Measurements from ENCODE around the gene EXOSC5.
A peak's percentile ranks its signal among the peaks of the same experiment; 100 is the strongest.
"Not testable (repeated sequence)": the region's sequence is repeated elsewhere in the genome, so short reads cannot be mapped to it uniquely, and the experiment has no call there.

The EXOSC5 gene

DNA sequence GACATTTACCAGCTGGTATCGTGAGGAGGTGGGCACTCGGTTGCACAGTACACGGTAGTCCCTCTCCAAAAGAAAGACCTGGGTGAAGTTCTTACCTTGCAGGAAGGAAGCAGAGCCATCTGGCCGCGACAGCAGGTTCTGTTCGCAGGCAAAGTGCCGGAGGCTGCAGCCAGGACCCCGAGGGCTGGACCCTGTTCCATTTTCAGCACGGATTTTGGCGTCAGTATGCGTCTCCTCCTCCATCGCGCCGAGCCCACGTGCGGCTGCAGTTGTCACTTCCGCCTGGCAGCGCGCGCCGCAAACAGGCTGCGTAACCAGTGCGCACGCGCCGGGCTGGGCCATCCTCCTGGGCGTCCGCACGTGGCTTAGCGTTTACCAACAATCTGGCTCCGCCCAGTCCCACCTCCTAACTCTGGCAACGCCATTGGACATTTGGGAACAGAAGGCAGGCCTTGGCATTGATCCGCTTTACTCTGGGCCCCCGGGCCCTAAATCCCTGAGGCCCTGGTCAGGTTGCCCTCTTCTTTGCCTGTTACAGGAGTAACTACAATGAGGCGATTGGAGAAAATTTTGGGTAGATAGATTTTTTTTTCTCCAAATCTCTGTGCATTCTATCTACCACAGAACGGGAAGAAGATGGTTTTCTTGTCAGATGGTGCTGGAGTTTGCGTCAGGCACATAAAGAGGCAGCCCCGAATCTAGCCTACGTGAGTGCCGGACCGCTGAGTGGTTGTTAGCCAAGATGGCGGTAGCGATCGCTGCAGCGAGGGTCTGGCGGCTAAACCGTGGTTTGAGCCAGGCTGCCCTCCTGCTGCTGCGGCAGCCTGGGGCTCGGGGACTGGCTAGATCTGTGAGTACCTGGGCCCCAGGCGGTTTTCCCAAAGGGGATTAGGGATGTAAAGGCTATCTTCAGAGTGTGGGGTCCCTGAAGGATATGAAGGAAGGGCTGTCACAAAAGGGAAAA is at the start of gene EXOSC5, which contains the start of gene BCKDHA:
Gene EXOSC5 (minus strand): TSS at position 274 of the 964 bp plus-strand sequence. CDS start 31 bp downstream, at position 243.
Gene BCKDHA (plus strand): TSS at position 733 of the 964 bp plus-strand sequence. CDS start 10 bp downstream, at position 743.
- peak; percentile 99 for DNase-seq

DNA sequence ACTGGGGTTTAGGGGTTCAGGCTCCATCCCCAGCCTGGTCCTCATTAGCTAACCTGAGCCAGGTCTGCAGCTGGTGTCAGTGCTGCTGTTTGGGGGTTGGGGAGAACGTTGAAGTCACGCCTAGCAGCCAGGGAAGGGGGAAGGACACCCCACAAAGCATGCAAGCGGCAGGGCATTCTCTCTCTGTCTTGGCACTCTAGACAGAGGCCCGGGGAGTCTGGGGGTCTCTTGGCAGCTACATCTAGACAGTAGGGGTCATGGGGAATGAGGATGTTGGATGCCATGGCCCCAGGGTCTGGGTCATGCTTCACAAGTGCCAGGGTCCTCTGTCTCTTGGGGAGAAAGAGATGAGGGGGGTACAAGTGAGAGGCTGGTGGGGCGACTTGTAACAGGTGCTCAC is 48.4 kb upstream of the EXOSC5 start:
- no peak for DNase-seq

DNA sequence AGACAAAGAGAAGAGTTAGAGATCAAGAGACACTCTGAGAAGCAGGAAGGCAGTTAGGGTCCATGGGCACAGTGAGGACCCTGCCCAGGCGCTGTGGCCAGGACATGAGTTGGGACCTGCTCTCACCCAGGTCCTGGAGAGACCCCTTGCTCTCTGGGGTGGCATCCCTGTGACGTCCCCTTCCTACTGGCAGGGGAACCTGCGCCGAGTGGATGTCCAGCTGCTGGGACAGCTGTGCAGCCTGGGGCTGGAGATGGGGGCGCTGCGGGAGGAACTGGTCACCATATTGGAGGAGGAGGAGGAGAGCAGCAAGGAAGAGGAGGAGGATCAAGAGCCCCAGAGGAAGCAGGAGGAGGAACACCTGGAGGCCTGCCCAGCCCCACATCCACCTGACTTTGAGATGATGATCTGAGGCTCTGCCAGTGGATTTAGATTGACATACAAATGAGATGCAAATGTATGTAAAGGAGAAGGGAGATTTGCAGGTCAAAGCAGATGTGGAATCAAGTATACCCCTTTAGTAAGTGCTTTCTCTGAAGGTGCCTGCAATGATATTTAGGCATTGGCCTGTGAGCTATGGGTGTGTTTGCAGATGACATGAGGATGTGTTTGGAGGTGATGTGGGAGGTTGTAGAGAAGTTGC is 46.8 kb upstream of the EXOSC5 start:
- no peak for DNase-seq

DNA sequence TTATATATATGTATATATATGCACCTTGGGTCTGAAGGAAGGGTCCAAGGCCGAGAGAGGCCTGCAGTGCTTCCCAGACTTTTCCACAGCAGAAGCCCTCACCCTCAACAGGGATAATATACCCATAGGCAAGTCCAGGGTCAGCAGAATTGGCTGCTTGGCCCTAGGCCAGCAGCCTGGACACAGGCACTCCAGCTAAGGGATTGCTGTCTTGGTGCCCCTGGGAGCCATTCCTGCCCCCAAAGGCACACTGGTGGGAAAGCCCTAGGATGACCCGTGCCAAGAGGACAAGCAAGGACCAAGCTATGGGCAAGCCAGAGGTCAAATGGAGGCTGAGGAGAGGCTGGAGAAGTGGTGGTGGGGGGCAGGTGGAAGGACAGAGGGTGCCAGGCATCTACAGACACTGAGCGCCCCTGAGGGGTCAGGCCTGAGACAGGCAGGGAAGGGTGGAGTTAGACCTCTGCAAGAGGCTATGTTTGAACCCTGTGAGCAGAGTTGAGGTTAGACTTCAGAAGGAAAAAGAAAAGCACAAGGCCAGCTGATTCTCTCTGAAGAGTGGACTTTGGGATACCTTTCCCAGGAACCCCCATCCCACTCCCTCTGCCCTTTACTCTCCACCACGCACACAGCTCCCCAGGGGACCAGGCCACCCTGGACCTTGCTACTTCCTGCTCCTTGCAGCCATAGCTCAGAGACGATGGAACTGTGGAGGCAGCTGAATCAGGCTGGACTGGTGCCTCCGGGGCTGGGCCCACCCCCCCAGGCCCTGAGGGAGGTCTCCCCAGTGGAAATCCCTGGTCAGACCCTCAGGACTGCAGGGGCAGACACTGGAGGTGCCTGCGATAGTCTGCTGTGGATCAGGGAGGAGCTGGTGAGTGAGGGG is 45.6 kb upstream of the EXOSC5 start, which contains the start of gene ERICH4:
Gene ERICH4 (plus strand): TSS at position 684 of the 883 bp plus-strand sequence. CDS start 14 bp downstream, at position 698.
- no peak for DNase-seq

DNA sequence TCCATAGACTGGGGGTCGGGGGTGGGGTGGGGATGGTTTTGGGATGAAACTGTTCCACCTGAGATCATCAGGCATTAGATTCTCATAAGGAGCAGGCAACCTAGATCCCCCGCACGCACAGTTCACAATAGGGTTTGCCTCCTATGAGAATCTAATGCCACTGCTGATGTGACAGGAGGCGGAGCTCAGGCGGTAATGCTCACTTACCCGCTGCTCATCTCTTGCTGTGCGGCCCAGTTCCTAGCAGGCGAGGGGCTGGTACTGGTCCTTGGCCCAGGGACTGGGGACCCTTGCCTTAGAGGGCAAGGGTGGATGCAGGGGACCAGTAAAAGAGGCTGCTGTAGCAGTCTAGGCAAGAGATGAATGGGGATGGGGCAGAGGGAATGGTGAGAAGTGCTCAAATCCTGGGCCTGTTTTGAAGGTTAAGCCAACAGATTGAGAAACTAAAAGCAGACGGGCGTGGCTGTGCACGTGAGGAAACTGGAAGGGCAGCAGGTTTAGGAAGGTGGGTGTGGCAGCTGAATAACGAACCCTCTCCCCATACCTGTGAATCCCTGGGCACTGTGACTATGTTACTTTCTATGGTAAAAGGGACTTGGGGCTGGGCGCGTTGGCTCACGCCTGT is 44.3 kb upstream of the EXOSC5 start:
- DNase-seq = no peak

DNA sequence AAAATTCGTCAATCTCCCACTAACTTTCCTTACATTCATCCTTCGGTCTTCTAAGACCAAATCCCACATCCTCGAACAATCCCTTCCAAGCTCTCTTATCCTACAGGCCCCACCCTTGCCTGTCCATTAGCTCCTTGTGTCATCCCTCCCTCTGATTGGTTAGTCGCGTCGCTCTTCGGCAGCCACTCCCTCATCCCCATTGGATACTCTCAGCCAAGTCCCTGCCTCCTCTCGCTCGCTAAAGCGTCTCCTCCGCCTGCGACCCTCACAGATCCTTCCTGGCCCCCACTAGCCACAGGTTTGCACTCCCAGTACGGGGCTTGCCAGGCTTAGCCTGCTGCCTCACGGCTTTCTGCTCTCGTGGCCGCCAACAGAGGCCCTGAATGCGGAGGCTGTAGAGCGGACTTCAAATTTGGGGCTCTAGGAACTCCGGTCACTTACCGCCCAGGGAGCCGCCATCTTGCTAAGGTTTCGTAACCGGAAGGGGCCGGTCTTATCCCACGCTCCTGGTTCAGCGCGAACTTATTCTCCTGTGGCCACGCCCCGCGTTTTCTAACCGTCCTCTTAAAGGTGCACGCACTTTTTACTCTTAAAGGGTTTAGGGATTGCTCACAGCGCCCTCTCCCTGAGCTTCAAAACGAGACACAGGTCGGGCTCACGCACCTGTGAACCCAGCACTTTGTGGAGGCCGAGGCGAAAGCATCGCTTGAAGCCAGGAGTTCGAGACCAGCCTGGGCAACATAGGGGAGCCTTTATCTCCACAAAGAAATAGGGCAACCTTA is 42.5 kb upstream of the EXOSC5 start, which contains the start of gene DMAC2:
Gene DMAC2 (minus strand): TSS at position 472 of the 782 bp plus-strand sequence. CDS start 13 bp downstream, at position 459.
- peak; percentile 97 for DNase-seq

DNA sequence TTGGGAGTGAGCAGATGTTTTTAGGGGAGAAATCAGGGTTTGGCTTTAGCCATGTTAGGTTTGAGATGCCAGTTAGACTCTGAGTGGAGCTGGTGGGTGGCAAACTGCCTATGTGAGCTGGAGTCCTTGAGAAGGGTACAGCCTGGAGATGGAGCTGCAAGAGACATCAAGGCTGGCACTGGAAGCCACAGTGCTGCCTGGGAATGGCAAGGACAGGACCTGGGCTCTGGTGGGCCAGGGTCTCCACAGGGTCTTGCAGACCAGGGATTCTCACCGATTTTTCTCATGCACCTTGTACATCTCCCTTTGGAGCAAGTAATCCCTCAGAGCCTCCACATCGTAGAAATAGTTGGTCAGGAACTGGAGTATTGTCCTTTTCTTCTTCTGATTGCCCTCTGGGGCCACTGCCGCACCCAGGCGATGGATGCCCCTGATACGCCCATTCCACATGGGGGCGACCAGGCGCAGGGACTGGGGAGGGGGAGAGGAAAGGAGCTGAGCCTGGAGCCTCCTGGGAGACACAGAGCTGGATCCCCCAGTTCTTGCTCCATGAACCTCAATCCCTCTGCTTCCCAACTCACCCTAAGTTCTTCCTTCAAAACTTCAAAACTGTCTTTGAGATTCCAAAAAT is 40.9 kb upstream of the EXOSC5 start:
- DNase-seq = no peak

DNA sequence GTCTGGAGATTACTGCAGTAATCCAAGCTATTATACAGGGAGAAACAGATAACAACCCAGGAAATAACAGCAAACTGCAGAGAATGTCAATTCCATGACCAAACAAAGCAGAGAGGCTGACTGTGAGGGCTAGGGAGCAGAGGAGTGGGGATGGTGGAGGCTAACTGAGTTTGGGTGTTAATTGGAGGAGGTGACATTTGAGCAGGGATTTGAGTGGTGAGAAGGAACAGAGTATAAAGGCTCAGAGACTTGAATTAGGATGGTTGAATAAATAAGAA is 39.5 kb upstream of the EXOSC5 start:
- DNase-seq = no peak

DNA sequence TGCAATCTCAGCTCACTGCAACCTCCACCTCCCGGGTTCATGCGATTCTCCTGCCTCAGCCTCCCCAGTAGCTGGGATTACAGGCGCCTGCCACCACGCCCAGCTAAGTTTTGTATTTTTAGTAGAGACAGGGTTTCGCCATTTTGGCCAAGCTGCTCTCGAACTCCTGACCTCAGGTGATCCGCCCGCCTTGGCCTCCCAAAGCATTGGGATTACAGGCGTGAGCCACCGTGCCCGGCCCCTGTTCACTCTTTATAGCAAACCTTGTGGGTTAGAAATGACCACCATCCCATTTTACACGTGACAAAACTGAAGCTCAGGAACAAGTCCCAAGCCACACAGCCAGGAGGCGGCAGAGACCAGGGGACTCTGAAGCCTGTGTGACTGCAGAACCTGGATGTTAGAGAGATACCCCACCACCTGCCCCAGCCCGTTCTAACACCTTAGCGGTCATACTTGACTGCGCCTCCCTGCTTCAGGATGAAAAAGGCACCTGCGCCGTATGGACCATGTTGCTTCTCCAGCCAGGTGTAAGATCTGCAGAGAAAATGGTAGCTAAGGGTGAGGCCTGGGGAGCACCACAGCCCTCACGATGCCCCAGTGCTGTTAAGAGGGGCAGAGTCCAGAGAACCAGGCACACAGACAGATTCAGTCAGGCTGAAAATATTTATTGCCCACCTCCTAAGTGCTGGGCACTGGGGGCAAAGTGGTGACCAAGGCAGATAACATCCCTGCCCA is 38.9 kb upstream of the EXOSC5 start:
- no peak for DNase-seq

DNA sequence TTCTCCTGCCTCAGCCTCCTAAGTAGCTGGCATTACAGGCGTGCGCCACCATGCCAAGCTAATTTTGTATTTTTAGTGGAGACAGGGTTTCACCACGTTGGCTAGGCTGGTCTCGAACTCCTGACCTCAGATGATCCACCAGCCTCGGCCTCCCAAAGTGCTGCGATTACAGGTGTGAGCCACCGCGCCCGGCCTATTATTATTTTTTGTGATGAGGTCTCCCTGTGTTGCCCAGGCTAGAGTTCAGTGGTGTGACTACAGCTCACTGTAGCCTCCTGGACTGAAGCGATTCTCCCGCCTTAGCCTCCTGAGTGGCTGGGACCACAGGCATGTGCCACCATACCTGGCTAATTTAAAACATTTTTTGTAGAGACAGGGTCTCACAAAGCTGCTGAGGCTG is 38.2 kb upstream of the EXOSC5 start:
- not testable (repeated sequence) for DNase-seq

DNA sequence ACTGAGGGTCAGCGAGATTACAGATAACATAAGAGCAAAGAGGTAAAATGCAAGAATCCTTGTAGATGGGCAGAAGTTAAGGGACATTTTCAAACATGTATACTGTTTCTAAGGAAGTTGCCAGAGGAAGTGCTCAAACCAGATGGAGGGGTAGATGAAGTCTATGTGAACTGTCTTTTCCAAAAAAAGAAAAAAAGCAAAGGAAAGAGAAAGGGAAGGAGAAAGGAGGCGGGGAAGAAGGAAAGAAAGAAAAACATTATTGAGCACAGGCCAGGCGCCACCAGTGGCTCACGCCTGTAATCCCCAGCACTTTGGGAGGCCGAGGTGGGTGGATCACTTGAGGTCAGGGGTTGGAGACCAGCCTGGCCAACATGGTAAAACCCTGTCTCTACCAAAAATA is 37.3 kb upstream of the EXOSC5 start:
- DNase-seq = no peak

DNA sequence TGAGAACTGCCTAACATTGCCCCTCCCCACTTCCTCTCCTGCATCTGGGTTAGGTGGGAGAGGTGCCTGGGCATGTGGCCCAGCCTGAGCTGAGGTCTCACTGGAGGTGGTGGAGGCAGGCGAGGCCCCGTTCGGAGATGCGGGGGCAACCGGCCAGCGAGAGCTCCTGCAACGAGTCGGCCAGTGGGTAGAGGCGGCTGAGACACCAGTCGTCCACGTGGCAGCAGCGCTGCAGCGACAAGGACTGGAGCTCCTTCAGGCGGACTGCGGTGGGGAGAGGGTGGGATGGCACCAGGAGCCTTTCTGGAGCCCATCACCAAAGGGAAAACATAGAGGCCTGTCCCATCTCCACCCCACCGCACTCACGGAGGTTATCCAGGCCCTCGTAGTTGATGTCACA is 36.0 kb upstream of the EXOSC5 start:
- no peak for DNase-seq

DNA sequence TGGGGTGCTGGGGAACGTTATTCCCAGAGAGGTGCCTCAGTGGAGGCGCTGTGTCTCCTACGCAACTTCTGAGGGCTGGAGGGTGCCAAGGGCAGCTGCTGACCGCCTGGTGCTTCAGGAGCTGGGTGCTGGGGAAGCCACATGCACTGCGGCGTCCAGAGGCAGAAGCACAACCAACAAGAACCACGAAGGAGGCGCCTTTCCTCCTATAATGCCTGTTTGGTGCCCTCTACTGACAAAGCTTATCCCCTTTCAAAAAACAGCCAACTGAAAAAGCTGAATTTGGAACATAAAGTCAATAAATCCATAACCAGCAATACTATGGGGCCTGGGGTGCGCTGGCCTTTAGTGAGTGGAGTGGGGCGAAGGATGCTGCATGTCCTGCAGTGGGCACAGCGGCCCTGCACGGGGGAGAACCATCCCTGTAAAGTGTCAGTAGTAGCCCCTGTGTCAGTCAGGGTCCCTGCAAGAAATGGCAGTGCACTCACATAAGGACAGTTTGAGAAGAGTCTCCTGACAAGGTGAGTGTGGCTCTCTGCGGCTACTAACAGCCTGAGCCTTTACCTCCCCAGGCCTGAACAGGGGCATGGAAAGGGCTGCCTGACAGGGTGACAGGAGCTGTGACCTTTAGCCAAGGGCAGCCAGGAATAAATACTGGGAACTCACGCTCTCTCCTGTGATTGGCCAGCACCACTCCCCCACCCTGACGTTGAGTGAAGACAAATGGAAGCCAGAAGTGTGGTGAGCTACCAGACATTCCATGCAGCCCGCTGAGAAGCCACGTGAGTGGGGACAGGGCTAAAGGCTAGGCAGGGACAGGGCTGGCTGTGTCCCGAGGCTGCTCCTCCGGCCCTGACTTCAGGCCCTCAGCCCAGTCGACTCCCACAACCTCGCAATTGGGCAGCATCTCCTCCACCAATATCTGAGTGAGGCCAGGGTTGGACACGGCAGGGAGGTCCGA is 34.5 kb upstream of the EXOSC5 start:
- no peak for DNase-seq

DNA sequence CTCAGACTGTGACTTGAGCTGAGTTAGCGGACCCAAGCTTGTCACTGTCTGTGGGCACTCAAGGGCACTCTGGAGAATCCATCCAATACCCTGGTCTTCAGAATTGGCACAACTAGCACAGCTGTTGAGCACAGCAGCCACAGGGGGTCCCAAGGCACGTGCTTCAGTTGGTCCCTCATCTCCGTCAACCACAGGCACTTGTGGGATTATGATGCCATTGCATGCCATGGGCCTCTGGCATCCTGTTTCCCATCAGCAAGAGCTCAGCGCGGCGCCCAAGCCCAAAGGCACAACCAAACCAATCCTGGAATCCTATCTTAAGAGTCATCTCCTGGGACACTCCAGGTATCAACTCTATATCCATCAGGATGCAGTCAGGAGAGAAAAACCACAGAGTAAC is 33.8 kb upstream of the EXOSC5 start:
- no peak for DNase-seq

DNA sequence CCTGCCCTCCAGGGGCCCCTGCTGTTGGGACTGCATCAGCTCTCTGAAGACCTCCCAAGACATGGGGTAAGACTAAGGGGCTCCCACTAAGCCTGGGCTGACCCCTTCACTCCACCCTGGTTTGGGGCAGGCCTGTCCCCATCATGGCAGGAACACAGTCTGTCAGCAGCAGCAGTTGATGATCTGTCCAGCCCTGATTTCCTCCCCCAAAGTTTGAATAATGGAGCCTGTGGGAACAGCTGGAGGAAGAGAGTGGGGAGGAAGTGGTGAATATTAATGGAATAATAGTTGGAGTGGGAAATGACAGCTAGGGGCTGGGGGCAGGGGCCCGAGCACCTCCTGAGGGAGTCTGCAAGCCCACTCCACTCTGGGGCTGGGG is 31.3 kb upstream of the EXOSC5 start:
- no peak for DNase-seq

DNA sequence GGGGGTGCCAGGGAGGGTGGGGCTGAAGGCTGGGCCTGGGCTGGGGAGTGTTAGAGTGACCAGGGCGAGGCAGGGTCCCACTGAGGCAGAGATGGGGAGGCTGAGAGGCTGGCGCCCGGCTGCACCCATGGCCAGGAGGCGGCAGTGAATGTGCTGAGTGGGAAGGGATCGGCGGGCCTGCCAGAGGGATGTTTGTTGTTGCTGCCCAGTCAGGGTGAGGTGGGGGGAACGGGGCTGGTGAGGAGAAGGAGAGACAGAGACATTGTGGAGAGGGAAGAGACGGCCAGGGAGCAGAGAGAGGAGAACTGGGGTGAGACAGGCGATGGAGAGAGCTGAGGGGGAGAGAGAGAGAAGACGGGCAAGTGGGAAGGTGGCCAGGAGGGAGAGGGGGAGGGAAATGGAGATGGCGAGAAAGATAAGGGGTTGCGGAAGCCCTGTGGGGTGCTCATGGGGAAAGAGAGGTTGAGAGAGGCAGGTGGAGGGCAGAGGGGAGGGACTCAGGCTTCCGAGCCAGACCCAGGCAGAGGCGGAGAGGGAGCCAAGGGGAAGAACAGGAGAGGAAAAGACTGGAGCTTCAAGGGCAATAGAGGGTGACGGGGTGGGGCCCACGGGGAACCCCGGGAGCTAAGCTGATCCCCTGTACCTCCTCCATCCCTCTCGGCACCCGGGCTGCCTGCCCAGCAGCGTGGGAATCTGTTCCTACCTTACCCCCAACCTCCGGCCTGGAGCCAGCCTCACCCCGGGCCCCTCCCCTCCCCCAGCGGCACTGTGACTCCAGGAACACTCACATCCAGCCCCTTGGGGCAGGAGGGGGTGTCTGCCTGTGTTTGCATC is 30.7 kb upstream of the EXOSC5 start:
- DNase-seq = no peak

DNA sequence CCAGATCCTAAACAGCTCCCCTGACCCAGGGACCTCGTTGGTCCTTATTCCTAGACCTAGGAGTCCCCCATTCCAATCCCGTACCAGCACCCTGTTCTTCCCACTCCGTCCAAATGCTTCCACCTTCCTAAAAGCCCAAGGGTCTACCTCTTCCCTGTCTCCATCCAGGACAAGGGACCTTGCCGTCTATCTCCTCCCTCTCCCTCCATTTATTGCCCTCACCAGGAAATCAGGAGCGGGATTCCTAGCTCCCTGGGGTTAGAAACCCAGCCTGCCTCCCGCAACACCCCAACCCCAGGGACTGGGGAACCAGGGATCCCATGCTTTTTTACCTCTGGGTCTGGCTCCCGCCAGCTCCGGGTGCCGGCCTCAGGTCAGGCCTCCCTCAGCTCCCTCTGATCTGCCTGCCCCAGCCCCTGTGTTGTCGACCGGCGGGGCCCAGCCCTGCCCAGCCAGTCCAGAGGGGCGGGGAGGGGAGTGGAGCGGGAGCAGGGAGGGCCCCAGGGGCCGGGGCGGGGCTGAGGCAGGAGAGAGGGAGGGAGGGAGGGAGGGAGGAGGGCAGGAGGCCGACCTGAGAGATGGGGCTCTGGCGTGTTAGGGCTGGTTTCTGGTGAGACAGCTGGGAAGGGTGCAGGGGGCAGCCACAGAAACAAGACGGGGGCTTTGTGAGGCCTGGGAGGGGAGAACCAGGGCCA is 29.9 kb upstream of the EXOSC5 start, which contains the start of gene B3GNT8:
Gene B3GNT8 (minus strand): TSS at position 423 of the 695 bp plus-strand sequence. CDS start 596 bp downstream, outside the sequence.
- no peak for DNase-seq

Measured in RPMI8226 (cell line).